HG03196 (cell line): ENCODE data around the gene C13orf42.
"Not testable (repeated sequence)": the region's sequence is repeated elsewhere in the genome, so short reads cannot be mapped to it uniquely, and the experiment has no call there.

Experiments
- ATAC-seq: cut with Tn5 transposase; IDR thresholded peaks from one replicate; pipeline ENCODE4 v1.9.1; 2021; ENCODE audit not compliant: unreplicated experiment

Gene C13orf42

DNA sequence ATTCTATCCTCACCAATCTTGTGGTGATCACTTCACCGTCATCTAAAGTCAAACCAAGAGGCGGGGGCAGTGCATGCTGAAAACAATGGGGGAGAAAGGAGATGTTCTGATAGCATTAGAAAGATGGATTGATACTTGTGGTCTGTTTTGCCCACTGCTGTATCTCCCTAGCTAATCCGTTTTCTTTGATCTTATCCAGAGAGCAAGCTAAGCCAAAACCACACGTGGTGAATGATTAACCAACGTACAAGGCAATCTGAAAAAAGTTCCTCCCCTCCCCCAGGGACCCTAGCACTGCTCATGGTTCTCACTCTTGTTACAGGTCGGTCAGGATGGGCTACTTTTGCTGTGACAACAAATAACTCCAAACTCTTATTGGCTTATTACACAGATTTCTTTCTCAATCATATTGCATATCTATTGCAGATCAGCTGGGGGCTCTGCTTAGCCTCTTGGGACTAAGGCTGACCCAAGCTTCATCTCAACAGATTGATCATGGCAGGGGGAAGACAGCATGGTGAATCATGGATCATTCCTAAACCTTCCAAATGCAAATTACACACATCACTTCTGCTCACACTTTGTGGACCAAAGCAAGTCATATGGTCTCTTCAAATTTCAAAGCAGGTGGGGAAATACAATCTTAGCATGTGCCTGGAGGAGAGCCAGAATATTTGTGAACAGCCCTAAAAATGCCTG is 11.9 kb upstream of the C13orf42 start:
- no peak for ATAC-seq

DNA sequence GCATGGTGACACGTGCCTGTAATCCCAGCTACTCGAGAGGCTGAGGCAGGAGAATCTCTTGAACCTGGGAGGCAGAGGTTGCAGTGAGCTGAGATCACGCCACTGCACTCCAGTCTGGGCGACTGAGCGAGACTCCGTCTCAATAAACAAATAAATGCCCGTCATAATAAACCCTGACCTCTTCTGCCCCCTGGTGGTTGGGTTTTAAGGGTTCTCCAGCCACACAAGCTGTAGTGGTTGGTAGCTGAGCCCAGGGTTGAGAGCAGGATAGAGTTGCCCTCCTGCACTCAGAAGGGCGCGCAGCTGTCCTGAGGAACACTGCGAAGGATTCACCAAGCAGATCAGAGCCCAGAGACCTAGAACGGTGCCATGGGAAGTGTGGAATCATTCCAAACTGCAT is 9.8 kb upstream of the C13orf42 start:
- ATAC-seq: not testable (repeated sequence)

GRCh38 chr13:51118809-51119431 is 7.8 kb upstream of the C13orf42 start:
- ATAC-seq: no peak

GRCh38 chr13:51113969-51114368 is 2.9 kb upstream of the C13orf42 start:
- no peak for ATAC-seq

- no peak for ATAC-seq
Observed at GRCh38 chr13:51113186-51113881, 2.3 kb upstream of the C13orf42 start.

- no peak for ATAC-seq
Observed at GRCh38 chr13:51112771-51113170, 1.7 kb upstream of the C13orf42 start.

GRCh38 chr13:51111997-51112396 is 923 bp upstream of the C13orf42 start:
- ATAC-seq: no peak

GRCh38 chr13:51107996-51108395 is 3.1 kb downstream of the C13orf42 start:
- no peak for ATAC-seq

DNA sequence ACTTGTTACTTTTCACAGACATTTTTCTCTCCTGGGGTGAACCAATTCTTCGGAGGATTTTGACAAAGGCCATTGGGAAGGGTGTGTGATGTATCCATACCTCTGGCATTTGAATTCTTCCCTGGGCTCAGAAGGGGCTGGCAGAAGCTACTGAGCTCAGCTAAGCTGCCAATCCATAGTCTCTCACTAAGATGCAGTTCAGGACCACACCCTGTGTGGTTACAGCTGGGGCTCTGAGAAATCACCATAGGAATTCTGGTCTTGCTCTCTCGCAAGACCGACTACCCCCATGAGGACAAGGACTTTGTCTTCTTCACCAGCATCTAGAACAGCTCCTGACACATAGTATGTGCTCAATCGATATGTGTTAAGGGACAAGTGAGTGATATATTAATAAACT is 6.0 kb downstream of the C13orf42 start:
- no peak for ATAC-seq

DNA sequence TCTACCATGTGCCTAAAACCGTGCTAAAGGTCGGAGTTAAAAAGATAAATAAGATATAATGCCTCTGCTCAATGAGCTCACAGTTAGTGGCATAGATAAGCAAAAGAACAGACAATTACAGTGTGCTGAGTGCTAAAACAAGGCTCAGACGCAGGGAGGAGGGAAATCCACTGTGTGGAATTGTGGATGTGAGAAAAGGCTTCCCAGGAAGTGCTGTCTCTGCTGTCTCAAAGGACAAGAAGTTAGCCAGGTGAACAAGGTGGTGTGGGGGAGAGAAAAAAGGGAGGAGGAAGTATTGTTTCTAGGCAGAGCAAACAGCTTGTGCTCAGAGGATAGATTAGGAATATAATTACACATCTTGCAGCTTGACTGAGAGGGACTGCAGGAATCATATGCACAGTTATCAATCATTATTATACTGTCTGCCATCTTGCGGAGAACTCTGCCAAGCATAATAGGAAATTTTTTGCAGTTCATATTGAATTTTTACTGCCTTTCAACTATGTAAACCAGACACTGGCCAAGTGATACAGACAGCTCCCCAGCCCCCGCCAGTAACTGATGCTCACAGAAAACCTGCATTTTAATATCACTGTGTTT is 9.3 kb downstream of the C13orf42 start:
- ATAC-seq: no peak

- ATAC-seq: no peak
Observed at GRCh38 chr13:51097353-51098043, 13.6 kb downstream of the C13orf42 start.

- ATAC-seq: no peak
Observed at GRCh38 chr13:51096131-51096530, 14.9 kb downstream of the C13orf42 start.

GRCh38 chr13:51093574-51093973 is 17.5 kb downstream of the C13orf42 start:
- no peak for ATAC-seq

- ATAC-seq: no peak
Observed at GRCh38 chr13:51091839-51092238, 19.2 kb downstream of the C13orf42 start.

DNA sequence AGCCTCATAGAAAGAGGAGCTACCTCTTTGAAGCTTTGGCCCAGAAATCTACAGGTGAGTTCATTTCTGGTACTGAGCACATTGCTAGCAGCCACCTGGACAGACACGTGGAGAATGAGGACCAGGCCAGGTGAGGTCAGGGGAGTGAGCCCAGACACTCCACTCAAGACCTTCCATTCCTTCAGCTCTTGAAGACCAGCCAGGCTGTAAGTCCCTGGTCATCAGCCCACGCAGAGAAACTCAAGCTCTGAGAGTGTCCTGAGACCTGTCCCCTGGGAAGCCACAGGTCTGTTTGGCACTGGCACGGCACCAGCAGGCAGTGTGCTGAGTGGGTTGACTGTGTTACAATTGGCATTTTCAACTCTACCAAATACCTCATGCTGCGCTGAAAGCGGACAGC is 27.4 kb downstream of the C13orf42 start:
- no peak for ATAC-seq

GRCh38 chr13:51080478-51081065 is 30.5 kb downstream of the C13orf42 start:
- not testable (repeated sequence) for ATAC-seq

DNA sequence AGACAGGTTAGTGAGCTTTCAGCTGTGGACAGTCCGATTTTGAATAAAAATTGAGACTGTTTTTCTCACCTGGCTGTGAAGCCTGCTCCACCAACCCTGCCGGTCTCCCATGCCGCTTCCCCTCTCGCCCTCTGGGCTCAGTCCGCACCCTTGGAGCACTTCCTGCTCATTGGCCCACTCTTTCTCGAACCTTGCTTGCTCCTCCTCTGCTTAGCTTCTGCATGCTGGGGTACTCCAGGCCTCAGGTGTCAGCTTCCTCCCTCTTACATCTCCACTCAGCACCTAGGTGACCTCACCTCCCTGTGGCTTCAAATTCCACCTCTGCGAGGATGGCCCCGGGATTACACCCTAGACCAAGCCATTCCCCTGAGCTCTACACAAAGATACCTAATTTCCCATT is 39.6 kb downstream of the C13orf42 start:
- no peak for ATAC-seq

DNA sequence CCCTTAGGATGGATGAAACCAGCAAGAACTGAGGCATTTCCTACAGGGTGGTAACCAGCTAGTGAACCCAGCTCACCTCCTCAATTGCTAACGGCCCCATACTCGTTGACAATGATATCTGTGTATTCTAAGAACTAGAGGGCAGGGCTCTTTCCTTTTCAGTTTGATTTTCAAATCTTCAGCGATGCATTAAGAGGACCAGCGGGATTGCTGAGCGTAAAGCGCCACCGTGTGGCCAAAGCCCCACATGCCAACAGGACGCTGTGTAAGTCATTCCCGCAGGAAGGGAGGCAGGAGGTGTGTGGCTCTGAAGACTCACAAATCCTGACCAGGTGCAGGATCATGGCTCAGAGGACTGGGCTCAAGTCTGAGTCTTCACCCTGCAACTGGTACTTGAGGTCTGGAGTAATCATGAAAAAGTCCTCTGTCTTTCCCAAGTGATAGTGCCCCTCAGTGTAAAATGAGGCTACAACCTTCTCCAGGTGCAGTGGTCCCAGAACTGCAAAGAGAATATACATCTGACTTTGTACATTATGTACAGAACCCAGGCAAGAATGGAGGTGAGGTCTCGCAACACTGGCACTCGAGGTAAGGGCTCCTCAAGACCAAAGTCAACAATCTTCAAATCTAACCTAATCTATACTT is 40.9 kb downstream of the C13orf42 start:
- peak; percentile 66 for ATAC-seq

DNA sequence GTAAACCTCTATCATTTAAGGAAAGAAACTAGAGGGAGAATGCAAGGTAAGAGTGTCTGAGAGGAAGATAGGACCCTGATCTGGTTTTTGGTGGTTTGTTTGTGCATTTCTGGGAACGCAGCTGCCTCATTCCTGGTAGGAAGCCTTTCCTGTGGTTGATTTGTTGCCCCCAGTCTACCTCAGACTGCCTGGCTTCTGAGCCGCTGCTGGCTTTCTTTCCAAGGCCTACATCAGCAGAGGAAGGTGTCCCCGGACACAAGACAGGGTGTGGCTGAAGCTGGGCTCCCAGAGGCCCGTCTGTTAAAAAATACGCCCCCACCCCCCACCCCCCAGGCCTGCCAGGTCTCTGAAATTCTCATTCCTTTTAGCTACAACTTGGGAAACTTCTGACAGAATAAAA is 42.6 kb downstream of the C13orf42 start:
- ATAC-seq: no peak

GRCh38 chr13:51067706-51068105 is 43.4 kb downstream of the C13orf42 start:
- ATAC-seq: no peak
